Stomach (tissue), 9 donors: Measurements from ENCODE around the gene SYVN1. TPM values are rescaled to one million over a fixed set of nuclear protein-coding genes. Genes with fewer than 3 reads are reported as not detected.

Experiments used
- DNase-seq, 2 donors: peaks; one replicate each; pipeline versions ENCODE4 v3.0.0 to v3.0.0-alpha.2; 2013 to 2019
- H3K27ac ChIP-seq, 5 donors: fragments of 200-600 bp in 4 of 5; sonication (generic) in 4 of 5; one replicate each; pipeline ENCODE4 v1.5.1; 2013 to 2019; ENCODE audit warnings: mild to moderate bottlenecking in 1 of 5, moderate library complexity in 1 of 5
- H3K27me3 ChIP-seq, 3 donors: fragments of 200-600 bp; sonication (generic); one replicate each; pipeline ENCODE4 v1.5.1; 2017 to 2019; ENCODE audit warnings: mixed run types in 1 of 3
- H3K36me3 ChIP-seq, 4 donors: fragments of 200-600 bp; sonication (generic); 1 replicate in 3 of 4; 2 replicates in 1 of 4; pipeline ENCODE4 v1.5.1; 2016 to 2019
- H3K4me1 ChIP-seq, 4 donors: fragments of 200-600 bp; sonication (generic); one replicate each; pipeline ENCODE4 v1.5.1; 2016 to 2019
- H3K4me3 ChIP-seq, 4 donors: fragments of 200-600 bp; sonication (generic) in 3 of 4; one replicate each; pipeline ENCODE4 v1.5.1; 2016 to 2019; ENCODE audit warnings: mild to moderate bottlenecking in 1 of 4
- H3K9me3 ChIP-seq, 4 donors: fragments of 200-600 bp; sonication (generic); one replicate each; pipeline ENCODE4 v1.5.1; 2016 to 2019
- CTCF ChIP-seq, 7 experiments: fragments of 450-650 bp in 4 of 7; fragments of 200-600 bp in 3 of 7; sonication (generic) in 3 of 7; IDR thresholded peaks; one replicate each; pipeline ENCODE4 v1.5.1; 2016 to 2019; ENCODE audit warnings: antibody characterized with exemption in 7 of 7, control low read depth in 2 of 7, mild to moderate bottlenecking in 1 of 7
- EP300 ChIP-seq: sonication (generic); formaldehyde crosslinking; IDR thresholded peaks from one replicate; pipeline ENCODE4 v1.6.1; 2017; ENCODE audit warnings: antibody characterized with exemption
- POLR2A ChIP-seq, 4 donors: fragments of 450-650 bp; IDR thresholded peaks; one replicate each; pipeline ENCODE4 v1.6.1; 2016; ENCODE audit warnings: antibody characterized with exemption in 4 of 4, control low read depth in 2 of 4, mild to moderate bottlenecking in 1 of 4, moderate library complexity in 1 of 4
- POLR2AphosphoS5 ChIP-seq, 3 donors: sonication (generic); formaldehyde crosslinking; IDR thresholded peaks; one replicate each; pipeline ENCODE4 v1.6.1; 2016; ENCODE audit warnings: antibody characterized with exemption in 3 of 3
- WGBS, 5 donors: extraction: QIAGEN DNeasy Blood & Tissue Kit in 3 of 5; methylation state at CpG; one replicate each; pipeline versions ENCODE4 v1.1.5 to v1.1.7; 2013 to 2018; 5-methylcytosine and 5-hydroxymethylcytosine counted together
- intact Hi-C: fragments of 100-400 bp; cut with DNase I; formaldehyde crosslinking; loops from one replicate; pipeline ENCODE4 v1.15.1; 2023; ENCODE audit warnings: low total_unique reads
- polyA plus RNA-seq, 3 donors: library from polyadenylated mRNA; stranded (reverse); fragments of 200-250 nt; gene quantifications; one replicate each; pipeline ENCODE4 v1.2.3, GENCODE V29; 2013
- total RNA-seq, 5 donors: library from RNA; depleted of rRNA; stranded (reverse); fragments of >200 nt; gene quantifications; one replicate each; pipeline versions ENCODE4 v1.1.0 to v1.2.3, GENCODE V29; 2014 to 2016
- donor health status: healthy with polysubstance abuse.
- donor health status: Bipolar disorder and iron deficiency.
- donor health status: healthy.

Gene SYVN1
- total and polyA plus RNA-seq, 8 donors: 7.2 to 75.3 (median 28.8) TPM

GRCh38 chr11:65084598-65085375 is 49.5 kb downstream of the SYVN1 start:
- intact Hi-C loops: no loop called here
- H3K4me3 ChIP-seq: peak overlapping the region; percentile 60 to 81 (median 70)
- TF ChIP-seq POLR2AphosphoS5 (IDR thresholded peaks at IDR 0.05): no peak
- no peak for TF ChIP-seq POLR2A (IDR thresholded peaks at IDR 0.05)
- no peak for TF ChIP-seq EP300
- TF ChIP-seq CTCF (IDR thresholded peaks at IDR 0.05): no peak
- no peaks in the 10 kb centered on the region for H3K27me3 ChIP-seq
- peak overlapping the region; percentile 91 to 95 (median 93) for H3K27ac ChIP-seq
- H3K36me3 ChIP-seq: peaks cover 22 to 49% (median 46%) of the 10 kb centered on the region in 4 donors
- no peaks in the 10 kb centered on the region for H3K9me3 ChIP-seq
- DNase-seq: no peak
- WGBS, 5 donors: 38 to 46% (median 39%) methylated on average over 21 to 23 of the region's 23 CpGs
- H3K4me1 ChIP-seq: peaks cover 14 to 32% (median 23%) of the 10 kb centered on the region in 4 donors

DNA sequence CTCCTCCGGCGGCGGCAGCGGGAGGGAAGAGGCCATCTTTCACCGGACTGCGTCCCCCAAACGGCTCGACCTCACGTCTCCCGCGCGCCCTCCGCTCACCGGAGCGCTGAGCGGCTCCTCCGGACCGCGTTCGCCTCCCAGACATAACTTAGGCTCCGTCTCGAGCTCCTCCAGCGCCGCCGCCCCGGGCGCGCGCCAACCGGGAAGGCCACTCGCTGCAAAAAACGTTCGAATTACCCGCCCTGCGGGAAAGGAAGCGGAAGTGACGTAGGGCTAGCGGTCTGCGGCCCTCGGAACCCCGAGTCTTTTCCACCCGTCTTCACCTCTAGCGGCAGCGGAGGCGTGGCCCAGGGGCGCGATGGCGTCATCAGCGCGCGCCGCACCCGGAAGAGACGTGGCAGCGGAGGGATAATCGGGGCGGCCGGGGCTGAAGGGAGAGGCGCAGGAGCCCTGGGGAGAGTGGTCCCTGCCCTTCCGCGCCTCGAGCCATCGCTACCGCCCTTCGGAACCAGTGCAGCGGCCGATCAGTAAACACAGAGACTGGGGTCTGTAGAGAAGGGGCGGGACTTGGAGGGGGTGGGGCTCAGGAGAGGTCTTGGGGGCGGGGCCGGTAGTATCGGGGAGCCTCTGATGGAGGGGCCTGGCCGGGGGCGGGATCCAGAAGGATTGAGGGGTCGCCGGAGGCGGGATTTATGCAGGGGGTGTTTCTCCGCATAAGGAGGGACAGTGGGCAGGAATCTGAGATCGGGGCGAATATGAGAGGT is 50.3 kb downstream of the SYVN1 start, which contains the start of the genes CDCA5 and ZFPL1:
Gene CDCA5 (minus strand): TSS at position 207 of the 764 bp plus-strand sequence. CDS start 62 bp downstream, at position 145.
Gene ZFPL1 (plus strand): TSS at position 389 of the 764 bp plus-strand sequence. CDS start 477 bp downstream, outside the sequence.
- TF ChIP-seq CTCF (IDR thresholded peaks at IDR 0.05) (peak in 1 of 7 experiments; percentile 9), POLR2AphosphoS5 (IDR thresholded peaks at IDR 0.05) (peak; percentile 95 to 99 (median 95)), POLR2A (IDR thresholded peaks at IDR 0.05) (no peak)
- Histone ChIP-seq H3K4me1 (peaks cover 14 to 32% (median 23%) of the 10 kb centered on the region in 4 donors), H3K9me3 (no peaks in the 10 kb centered on the region), H3K27ac (peak within 1 kb of the TSS; percentile 91 to 95 (median 93)), H3K36me3 (peaks cover 21 to 43% (median 38%) of the 10 kb centered on the region in 4 donors), H3K27me3 (no peaks in the 10 kb centered on the region), H3K4me3 (peak within 1 kb of the TSS; percentile 60 to 81 (median 70))
- intact Hi-C loops: no loop called here
- 0 to 1% (median 1%) methylated on average over 37 to 79 of the region's 79 CpGs for WGBS, 5 donors
- peak; percentile 97 to 99 for DNase-seq

- WGBS, 5 donors: 3 to 6% (median 3%) methylated on average over 11 to 13 of the region's 13 CpGs
- H3K4me3 ChIP-seq: peak overlapping the region; percentile 60 to 81 (median 70)
- H3K27ac ChIP-seq: peak overlapping the region; percentile 39 to 95 (median 92)
- H3K36me3 ChIP-seq: peaks cover 15 to 41% (median 31%) of the 10 kb centered on the region in 4 donors
- H3K27me3 ChIP-seq: no peaks in the 10 kb centered on the region
- TF ChIP-seq POLR2A (IDR thresholded peaks at IDR 0.05) (no peak), CTCF (IDR thresholded peaks at IDR 0.05) (no peak)
- intact Hi-C loops: no loop called here
- no peak for DNase-seq
- peaks cover 14 to 35% (median 23%) of the 10 kb centered on the region in 4 donors for H3K4me1 ChIP-seq
- no peaks in the 10 kb centered on the region for H3K9me3 ChIP-seq
Measured at GRCh38 chr11:65083134-65083833, 51.0 kb downstream of the SYVN1 start.
